Body of pancreas (tissue), 4 donors: ENCODE results near the gene C1orf35.

ENCODE experiments used
- POLR2A ChIP-seq, 3 donors: fragments of 450-650 bp; IDR thresholded peaks; one replicate each; pipeline ENCODE4 v1.6.1; 2016; ENCODE audit warnings: antibody characterized with exemption in 3 of 3, mild to moderate bottlenecking in 2 of 3
- TF ChIP-seq, protein P1 (sequence below), 7 experiments: fragments of 450-650 bp in 4 of 7; fragments of 200-600 bp in 3 of 7; sonication (generic) in 3 of 7; IDR thresholded peaks; one replicate each; pipeline ENCODE4 v1.5.1; 2016 to 2019; ENCODE audit warnings: antibody characterized with exemption in 7 of 7

DNA sequence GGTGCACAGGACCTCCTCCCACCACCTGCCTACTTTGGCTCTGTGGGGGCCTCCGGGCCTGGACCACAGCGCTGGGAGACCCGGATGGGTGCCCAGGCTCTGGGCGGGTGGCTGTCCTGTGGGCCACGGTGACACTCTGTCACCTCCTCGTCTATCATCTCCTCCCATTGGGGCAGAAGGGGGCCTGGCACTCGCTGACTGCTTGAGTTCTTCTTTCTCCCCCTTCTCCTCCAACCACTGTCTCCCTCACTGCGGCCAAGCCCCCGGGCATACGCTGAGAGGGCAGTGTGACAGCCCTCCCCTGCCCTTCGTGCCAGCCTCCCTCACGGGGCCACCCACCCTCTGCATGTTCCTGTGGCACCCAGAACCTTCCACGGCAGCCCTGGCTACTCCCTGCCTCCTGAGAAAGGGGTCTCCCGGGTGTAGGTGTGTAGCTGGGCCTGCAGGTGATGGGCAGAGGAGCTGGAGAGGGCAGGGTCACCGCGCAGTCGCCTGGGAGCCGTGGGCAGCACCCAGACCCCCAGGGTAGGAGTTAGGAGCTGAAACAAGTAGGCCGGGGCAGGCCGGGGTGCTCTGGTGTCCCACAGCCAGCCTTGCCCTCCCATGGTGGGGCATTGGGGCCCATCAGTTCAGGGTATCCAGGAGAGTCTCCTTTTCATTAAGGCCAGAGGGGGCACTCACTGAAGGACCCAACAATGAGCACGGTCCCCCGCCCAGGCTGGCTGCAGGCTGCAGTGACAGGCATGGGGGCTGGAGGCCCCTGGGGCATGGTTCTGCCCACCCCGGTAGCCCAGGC, 29.9 kb downstream of the C1orf35 start:
- TF ChIP-seq, protein P1, sequence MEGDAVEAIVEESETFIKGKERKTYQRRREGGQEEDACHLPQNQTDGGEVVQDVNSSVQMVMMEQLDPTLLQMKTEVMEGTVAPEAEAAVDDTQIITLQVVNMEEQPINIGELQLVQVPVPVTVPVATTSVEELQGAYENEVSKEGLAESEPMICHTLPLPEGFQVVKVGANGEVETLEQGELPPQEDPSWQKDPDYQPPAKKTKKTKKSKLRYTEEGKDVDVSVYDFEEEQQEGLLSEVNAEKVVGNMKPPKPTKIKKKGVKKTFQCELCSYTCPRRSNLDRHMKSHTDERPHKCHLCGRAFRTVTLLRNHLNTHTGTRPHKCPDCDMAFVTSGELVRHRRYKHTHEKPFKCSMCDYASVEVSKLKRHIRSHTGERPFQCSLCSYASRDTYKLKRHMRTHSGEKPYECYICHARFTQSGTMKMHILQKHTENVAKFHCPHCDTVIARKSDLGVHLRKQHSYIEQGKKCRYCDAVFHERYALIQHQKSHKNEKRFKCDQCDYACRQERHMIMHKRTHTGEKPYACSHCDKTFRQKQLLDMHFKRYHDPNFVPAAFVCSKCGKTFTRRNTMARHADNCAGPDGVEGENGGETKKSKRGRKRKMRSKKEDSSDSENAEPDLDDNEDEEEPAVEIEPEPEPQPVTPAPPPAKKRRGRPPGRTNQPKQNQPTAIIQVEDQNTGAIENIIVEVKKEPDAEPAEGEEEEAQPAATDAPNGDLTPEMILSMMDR (IDR thresholded peaks at IDR 0.05): no peak
- TF ChIP-seq POLR2A (IDR thresholded peaks at IDR 0.05): no peak
